SK-N-MC (cell line): ENCODE data around the gene RNASEH2A.

Source experiments
- EZH2 ChIP-seq: fragments of 200-600 bp; sonication (generic); IDR thresholded peaks from one replicate; pipeline ENCODE4 v1.6.1; 2017; ENCODE audit warnings: antibody characterized with exemption
- POLR2AphosphoS5 ChIP-seq: IDR thresholded peaks from 2 replicates; pipeline ENCODE4 v1.6.1; 2012; ENCODE audit warnings: mild to moderate bottlenecking, low read depth, low read length, borderline replicate concordance

GRCh38 chr19:12787458-12787857 lies 18.9 kb upstream of the RNASEH2A start:
- TF ChIP-seq EZH2 (no peak), POLR2AphosphoS5 (no peak)
